ENCODE results near the gene PPP2R5D.

Gene PPP2R5D

GRCh38 chr6:42970871-42971612, 13.3 kb upstream of the PPP2R5D start:
- TF ChIP-seq ZNF274 (IDR thresholded peaks at IDR 0.05; ENCODE audit: low read depth, low read length) = no peak
- H3K4me3 ChIP-seq (ENCODE audit: low read length) = no peak overlapping the region

GRCh38 chr6:42971746-42972327, 12.5 kb upstream of the PPP2R5D start:
- H3K4me3 ChIP-seq (ENCODE audit: low read length) = no peak overlapping the region
- TF ChIP-seq ZNF274 (IDR thresholded peaks at IDR 0.05; ENCODE audit: low read depth, low read length) = no peak

- no peak for TF ChIP-seq ZNF274 (IDR thresholded peaks at IDR 0.05; ENCODE audit: low read depth, low read length)
- H3K4me3 ChIP-seq (ENCODE audit: low read length) = no peak overlapping the region
Observed at GRCh38 chr6:42973926-42974325, 10.4 kb upstream of the PPP2R5D start.

- no peak for TF ChIP-seq ZNF274 (IDR thresholded peaks at IDR 0.05; ENCODE audit: low read depth, low read length)
- H3K4me3 ChIP-seq (ENCODE audit: low read length) = no peak overlapping the region
Observed at GRCh38 chr6:42974919-42975505, 9.4 kb upstream of the PPP2R5D start.

GRCh38 chr6:42978487-42978838, 5.9 kb upstream of the PPP2R5D start:
- no peak for TF ChIP-seq ZNF274 (IDR thresholded peaks at IDR 0.05; ENCODE audit: low read depth, low read length)
- peak overlapping the region; percentile 93 for H3K4me3 ChIP-seq (ENCODE audit: low read length)

GRCh38 chr6:42978839-42979522, 5.4 kb upstream of the PPP2R5D start, which contains the start of gene PEX6:
Gene PEX6, minus strand, starts transcription at chr6:42979181. Its CDS starts 31 bp downstream, at chr6:42979150.
- no peak for TF ChIP-seq ZNF274 (IDR thresholded peaks at IDR 0.05; ENCODE audit: low read depth, low read length)
- H3K4me3 ChIP-seq (ENCODE audit: low read length) = peak within 1 kb of the TSS; percentile 93

GRCh38 chr6:42979523-42980177, 4.7 kb upstream of the PPP2R5D start:
- no peak for TF ChIP-seq ZNF274 (IDR thresholded peaks at IDR 0.05; ENCODE audit: low read depth, low read length)
- peak overlapping the region; percentile 93 for H3K4me3 ChIP-seq (ENCODE audit: low read length)

- no peak overlapping the region for H3K4me3 ChIP-seq (ENCODE audit: low read length)
- no peak for TF ChIP-seq ZNF274 (IDR thresholded peaks at IDR 0.05; ENCODE audit: low read depth, low read length)
Observed at GRCh38 chr6:42981836-42982235, 2.5 kb upstream of the PPP2R5D start.

GRCh38 chr6:42984924-42985475, 630 bp downstream of the PPP2R5D start:
- peak overlapping the region; percentile 81 for H3K4me3 ChIP-seq (ENCODE audit: low read length)
- TF ChIP-seq ZNF274 (IDR thresholded peaks at IDR 0.05; ENCODE audit: low read depth, low read length) = no peak

- TF ChIP-seq ZNF274 (IDR thresholded peaks at IDR 0.05; ENCODE audit: low read depth, low read length) = no peak
- H3K4me3 ChIP-seq (ENCODE audit: low read length) = no peak overlapping the region
Observed at GRCh38 chr6:42987533-42988451, 3.4 kb downstream of the PPP2R5D start.

- H3K4me3 ChIP-seq (ENCODE audit: low read length) = no peak overlapping the region
- no peak for TF ChIP-seq ZNF274 (IDR thresholded peaks at IDR 0.05; ENCODE audit: low read depth, low read length)
Observed at GRCh38 chr6:42988486-42989020, 4.2 kb downstream of the PPP2R5D start.

GRCh38 chr6:42989923-42990322, 5.6 kb downstream of the PPP2R5D start:
- TF ChIP-seq ZNF274 (IDR thresholded peaks at IDR 0.05; ENCODE audit: low read depth, low read length) = no peak
- H3K4me3 ChIP-seq (ENCODE audit: low read length) = no peak overlapping the region

GRCh38 chr6:42993445-42993844, 9.1 kb downstream of the PPP2R5D start:
- no peak for TF ChIP-seq ZNF274 (IDR thresholded peaks at IDR 0.05; ENCODE audit: low read depth, low read length)
- no peak overlapping the region for H3K4me3 ChIP-seq (ENCODE audit: low read length)

Measured in GM08714 (cell line).